Mucosa of rectum (tissue), 2 donors: Measurements from ENCODE around the gene TCF4.

Experiments
- H3K27ac ChIP-seq, 2 donors: one replicate each; pipeline ENCODE4 v1.7.0; 2013; ENCODE audit warnings: inconsistent platforms in 2 of 2, low read depth in 2 of 2, low read length in 2 of 2
- H3K27me3 ChIP-seq, 2 donors: one replicate each; pipeline ENCODE4 v1.7.0; 2013; ENCODE audit warnings: low read length in 2 of 2; ENCODE audit not compliant: control insufficient read depth in 2 of 2, insufficient read depth in 2 of 2
- H3K36me3 ChIP-seq, 2 donors: one replicate each; pipeline ENCODE4 v1.7.0; 2013; ENCODE audit warnings: low read length in 2 of 2; ENCODE audit not compliant: control insufficient read depth in 2 of 2, insufficient read depth in 2 of 2
- H3K4me1 ChIP-seq, 2 donors: one replicate each; pipeline ENCODE4 v1.7.0; 2013; ENCODE audit warnings: low read length in 2 of 2, mild to moderate bottlenecking in 1 of 2; ENCODE audit not compliant: control insufficient read depth in 2 of 2, insufficient read depth in 2 of 2
- H3K4me3 ChIP-seq, 2 donors: one replicate each; pipeline ENCODE4 v1.7.0; 2013; ENCODE audit warnings: low read length in 2 of 2
- H3K9ac ChIP-seq, 2 donors: one replicate each; pipeline ENCODE4 v1.7.0; 2013; ENCODE audit warnings: low read length in 2 of 2, low read depth in 1 of 2, mild to moderate bottlenecking in 1 of 2
- H3K9me3 ChIP-seq, 2 donors: one replicate each; pipeline ENCODE4 v1.7.0; 2013; ENCODE audit warnings: low read length in 2 of 2; ENCODE audit not compliant: control insufficient read depth in 2 of 2
- donor health status: healthy.
- donor health status: Normal muscosa, but diverticular disease.

The TCF4 gene

DNA sequence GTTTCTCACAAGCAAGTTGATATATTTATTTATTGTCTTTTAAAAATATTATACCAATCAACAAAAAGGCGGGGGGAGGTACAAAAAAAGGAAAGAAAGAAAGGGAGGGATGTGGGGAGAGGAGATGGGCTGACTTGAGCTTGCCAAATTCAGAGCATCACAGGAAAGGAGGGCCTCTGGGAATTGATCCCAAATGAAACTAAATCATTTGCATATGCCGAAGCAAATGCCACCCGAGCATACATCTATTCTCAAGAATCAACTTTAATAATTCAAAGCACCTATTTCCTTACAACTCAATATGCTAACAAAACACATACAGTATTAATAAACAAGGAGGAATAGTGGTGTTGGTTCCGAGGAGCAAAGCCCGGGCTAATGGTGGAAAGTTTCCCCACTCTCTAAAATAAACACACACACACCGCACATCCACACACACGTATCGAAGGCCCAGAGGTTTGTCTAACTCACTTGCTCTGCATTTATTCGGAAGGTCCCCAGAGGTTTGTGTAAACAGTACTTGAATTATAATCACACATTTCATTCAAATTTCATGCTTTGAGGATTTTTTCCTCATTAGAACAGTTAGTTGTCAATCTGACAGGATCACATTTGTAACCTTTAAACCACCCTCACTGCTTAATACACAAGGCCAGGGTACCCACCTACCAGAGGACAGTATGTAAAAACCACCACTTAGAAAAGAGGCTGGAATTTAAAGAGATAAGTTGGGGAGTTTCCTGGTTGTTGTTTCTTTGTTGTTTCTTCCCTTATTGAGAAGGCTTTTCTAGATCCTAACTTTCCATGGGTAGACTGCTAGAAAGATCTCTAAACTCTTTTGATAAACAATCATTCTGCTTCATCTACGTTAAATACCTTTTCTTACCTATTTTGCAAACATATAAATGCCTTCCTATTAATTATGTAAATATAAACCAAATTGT is 264.7 kb downstream of the TCF4 start:
- H3K27me3 ChIP-seq, result peaks cover 3% of the 10 kb centered on the region in 2 donors
- peak overlapping the region; percentile 76 to 77 for H3K4me3 ChIP-seq
- no peak overlapping the region for H3K9ac ChIP-seq

DNA sequence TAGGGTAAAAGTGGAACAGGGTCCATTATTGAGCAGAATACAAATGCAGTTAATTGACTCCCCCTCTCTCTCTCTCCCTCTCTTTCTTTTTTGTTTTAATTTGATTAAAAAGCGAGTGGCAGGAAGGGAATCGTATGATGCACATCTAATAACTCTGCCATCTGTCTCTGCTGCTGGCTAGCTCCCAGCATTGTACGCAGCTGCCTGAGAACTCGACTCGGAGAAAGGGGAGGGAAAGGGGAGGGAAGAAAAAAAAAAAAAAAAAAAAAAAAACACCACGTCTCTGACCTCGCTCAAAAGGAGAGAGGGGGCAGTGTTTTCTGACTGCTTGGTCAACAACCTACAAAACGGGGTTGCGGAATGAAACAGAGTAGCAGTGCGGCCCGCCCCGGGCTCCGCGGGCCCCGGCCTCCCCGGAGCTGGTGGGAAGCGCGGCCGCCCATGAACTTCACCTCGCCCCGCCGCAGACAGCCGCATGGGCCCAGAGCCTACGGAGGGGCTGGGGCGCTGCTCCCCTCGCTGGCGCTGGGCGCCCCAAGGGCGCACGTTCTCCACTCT is 265.7 kb downstream of the TCF4 start:
- peak overlapping the region; percentile 83 to 86 for H3K27ac ChIP-seq
- H3K36me3 ChIP-seq, result no peaks in the 10 kb centered on the region
- H3K4me3 ChIP-seq, result peak overlapping the region; percentile 76 to 77
- H3K9me3 ChIP-seq, result no peaks in the 10 kb centered on the region
- H3K4me1 ChIP-seq, result peaks cover 0 to 4% of the 10 kb centered on the region in 2 donors
- peak overlapping the region; percentile 63 to 70 for H3K9ac ChIP-seq
- peaks cover 3% of the 10 kb centered on the region in 2 donors for H3K27me3 ChIP-seq

More for the DNA sequence above, 264.7 kb downstream of the TCF4 start:
- Histone ChIP-seq H3K36me3 (no peaks in the 10 kb centered on the region), H3K9me3 (no peaks in the 10 kb centered on the region), H3K4me1 (peaks cover 0 to 4% of the 10 kb centered on the region in 2 donors), H3K27ac (peak overlapping the region; percentile 83 to 86)

DNA sequence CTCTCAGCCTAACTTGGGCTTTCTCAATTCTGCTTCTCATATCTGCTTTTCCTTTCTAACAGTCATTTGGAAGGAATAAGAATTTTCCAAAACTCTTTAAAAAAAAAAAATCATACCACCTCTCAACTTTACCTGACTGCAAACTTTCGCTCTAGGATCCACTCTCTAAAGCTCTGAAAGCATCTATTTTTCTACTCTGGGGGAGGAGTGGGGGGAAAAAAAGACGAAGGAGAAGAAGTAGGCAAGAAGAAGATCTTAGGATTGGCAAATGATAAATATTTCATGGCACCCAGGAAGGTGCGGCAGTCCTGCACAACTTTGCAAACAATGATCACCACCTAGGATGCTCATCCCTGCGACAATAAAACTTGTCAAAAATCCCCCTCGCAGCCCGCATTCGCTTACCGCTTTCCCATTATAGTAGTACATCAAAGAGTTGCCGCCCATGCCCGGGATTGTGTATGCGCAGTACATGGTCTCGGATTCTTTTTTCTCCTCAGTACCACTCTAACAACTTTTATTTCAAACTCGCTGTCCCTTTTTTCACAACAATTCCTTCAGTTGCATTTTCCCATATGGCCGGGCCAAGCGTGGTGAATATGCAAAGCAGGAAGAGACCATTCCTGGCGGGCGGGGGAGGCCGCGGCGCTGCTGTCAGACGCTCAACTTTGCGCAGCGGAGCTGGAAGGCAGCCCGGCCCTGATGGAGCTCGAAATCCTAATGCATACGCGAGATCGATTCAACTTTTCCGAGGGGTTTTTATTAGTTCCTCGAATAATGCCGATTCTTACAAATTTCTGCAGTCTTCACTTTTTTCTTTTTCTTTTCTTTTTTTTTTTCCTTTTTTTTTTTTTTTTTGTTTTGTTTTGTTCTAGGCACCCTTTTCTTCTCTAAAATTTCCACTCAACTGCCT is 266.5 kb downstream of the TCF4 start:
- Histone ChIP-seq H3K4me1 (peaks cover 0 to 4% of the 10 kb centered on the region in 2 donors), H3K9ac (peak overlapping the region; percentile 63 to 65), H3K9me3 (no peaks in the 10 kb centered on the region), H3K4me3 (peak overlapping the region; percentile 76 to 77), H3K27me3 (peaks cover 3% of the 10 kb centered on the region in 2 donors), H3K27ac (peak overlapping the region; percentile 83 to 86), H3K36me3 (no peaks in the 10 kb centered on the region)

DNA sequence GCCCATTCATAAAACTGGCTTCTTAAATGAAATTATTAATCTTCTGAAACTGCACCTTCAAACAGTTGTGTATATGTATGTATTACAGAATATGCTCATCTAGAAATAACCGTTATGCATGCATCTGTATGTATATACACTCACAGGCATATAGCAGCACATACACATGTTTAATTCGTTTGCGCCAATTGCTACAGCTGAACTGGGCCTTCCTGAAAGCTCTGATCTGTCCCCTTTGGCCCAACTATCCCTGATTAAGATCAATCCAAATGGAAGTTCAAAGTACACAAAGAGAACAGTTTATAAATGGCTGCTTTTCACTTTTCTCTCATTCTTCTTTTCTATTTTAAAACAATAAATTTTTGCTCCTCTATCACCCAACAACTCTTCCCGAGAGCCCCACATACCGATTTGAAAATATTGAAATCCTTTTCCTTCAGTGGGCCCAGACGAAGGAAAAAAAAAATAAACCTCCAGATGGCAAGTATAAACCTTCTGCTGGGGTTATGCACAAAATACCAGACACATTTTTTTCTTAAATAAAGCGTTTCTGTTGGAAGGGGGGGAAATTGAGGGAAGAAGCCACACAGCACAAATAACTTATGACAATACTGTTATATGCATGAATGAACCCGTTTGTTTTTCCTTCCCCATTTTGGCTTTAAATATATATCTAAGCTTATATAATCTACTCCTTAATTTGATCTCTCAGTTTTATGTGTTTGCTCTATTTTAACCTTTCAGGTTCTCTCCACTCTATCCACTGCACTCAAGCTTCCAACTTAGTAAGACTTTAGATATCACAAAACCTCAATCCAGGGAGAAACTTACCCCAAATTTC is 267.3 kb downstream of the TCF4 start:
- H3K27ac ChIP-seq, result peak overlapping the region; percentile 83 to 86
- H3K36me3 ChIP-seq, result no peaks in the 10 kb centered on the region
- no peaks in the 10 kb centered on the region for H3K9me3 ChIP-seq
- H3K4me3 ChIP-seq, result peak overlapping the region; percentile 76 to 77
- H3K9ac ChIP-seq, result peak overlapping the region; percentile 63 to 65
- peaks cover 3% of the 10 kb centered on the region in 2 donors for H3K27me3 ChIP-seq
- H3K4me1 ChIP-seq, result peaks cover 0 to 4% of the 10 kb centered on the region in 2 donors

DNA sequence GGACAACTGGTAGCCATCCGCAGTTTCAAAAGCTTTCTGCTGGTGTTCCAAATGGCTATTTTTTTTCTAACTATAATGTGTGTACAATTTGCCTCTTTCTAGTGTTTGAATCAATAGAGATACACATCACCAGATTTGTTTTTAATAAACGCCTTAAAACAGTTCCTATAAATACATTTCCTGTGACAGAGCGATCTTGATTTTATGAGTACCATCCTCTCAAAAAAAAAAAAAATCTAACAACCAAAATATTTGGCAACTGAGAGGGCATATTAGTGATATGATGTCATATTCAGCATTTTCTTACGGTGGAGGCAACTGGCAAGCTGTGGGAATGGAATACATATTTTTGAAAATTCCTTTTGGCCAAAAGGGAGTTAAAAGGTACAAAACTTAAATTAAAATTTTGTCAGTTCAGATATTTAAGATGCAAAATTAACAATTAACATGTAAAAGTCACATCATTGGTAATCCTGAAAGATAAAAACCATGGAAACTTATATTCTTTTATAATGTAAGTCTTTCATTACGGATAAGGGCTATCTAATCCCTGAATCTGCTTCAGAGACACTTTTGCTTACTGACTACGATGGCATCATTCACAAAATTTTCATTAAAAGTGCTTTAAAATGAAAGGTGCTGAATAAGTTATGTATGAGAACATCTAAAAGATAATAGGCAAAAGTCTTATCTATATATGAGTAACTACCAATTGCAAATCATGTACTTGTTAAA is 268.4 kb downstream of the TCF4 start:
- Histone ChIP-seq H3K4me1 (peaks cover 0 to 4% of the 10 kb centered on the region in 2 donors), H3K36me3 (no peaks in the 10 kb centered on the region), H3K4me3 (peak overlapping the region; percentile 1 to 77), H3K27me3 (peaks cover 3% of the 10 kb centered on the region in 2 donors), H3K27ac (peak overlapping the region; percentile 32 to 53), H3K9ac (peak overlapping the region in 1 of 2 donors; percentile 5), H3K9me3 (no peaks in the 10 kb centered on the region)

DNA sequence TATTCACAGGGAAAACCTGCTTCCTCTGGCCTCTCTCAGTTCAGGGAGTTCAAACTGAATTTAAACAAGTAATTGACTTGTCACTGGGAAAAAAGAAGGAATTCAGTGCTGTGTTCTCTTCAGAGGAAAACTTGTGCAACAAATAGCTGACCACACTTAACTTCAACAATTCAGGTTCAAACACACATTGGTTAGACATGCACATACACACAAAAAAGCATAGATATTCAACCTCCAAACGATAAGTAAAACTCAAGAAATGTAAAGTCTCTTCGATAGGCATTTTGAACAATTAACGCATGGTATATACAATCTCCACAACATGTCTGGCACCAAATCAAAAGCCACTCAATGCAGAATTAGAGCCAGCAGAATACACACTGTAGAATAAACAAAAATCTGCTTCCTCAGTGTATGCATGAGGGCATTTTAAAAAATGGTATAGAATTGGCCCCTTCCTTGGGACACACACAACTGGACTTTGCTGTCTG is 269.0 kb downstream of the TCF4 start:
- Histone ChIP-seq H3K9ac (peak overlapping the region in 1 of 2 donors; percentile 5), H3K4me1 (peaks cover 0 to 4% of the 10 kb centered on the region in 2 donors), H3K36me3 (no peaks in the 10 kb centered on the region), H3K27me3 (peaks cover 0 to 3% of the 10 kb centered on the region in 2 donors), H3K4me3 (peak overlapping the region; percentile 1 to 77), H3K9me3 (no peaks in the 10 kb centered on the region), H3K27ac (peak overlapping the region; percentile 32 to 53)

DNA sequence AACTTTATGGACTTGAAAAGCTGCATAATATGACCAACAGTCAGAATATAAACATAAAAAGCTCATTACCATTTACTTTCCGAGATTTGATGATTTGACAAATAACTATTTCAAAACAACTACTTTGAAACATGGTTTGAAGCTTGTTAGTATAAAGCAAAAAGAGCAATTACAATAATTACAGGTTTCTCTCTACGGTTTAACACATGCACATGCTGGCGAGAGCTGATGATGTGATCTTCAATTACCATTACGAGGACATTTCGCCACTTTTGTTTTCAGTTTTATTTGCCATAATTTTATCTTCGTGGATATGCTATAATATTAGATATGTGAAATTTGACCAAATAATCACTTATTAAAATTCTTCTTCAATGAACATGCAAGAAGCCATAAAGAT is 270.1 kb downstream of the TCF4 start:
- Histone ChIP-seq H3K9ac (peak overlapping the region in 1 of 2 donors; percentile 12), H3K27me3 (peaks cover 0 to 3% of the 10 kb centered on the region in 2 donors), H3K9me3 (no peaks in the 10 kb centered on the region), H3K27ac (no peak overlapping the region), H3K4me1 (peaks cover 0 to 4% of the 10 kb centered on the region in 2 donors), H3K4me3 (peak overlapping the region in 1 of 2 donors; percentile 32), H3K36me3 (no peaks in the 10 kb centered on the region)

DNA sequence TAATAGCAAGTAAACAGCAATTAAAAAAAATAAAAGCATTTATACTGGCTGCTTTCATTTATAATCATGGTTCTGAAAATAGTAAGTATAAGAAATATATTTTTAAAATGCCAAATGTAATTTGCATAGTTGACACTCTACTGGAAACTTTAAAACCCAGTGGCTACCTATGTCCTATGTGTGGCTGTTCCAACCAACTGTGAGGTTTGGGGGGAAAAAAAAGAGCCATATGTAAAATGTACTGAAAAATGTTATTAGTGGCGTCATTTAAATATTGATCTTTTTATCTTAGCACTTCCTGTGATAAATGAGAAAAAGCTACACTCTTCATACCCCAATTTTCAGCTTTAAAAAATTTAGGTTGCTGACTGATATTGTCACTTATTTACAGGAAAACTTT is 270.7 kb downstream of the TCF4 start:
- H3K9ac ChIP-seq, result no peak overlapping the region
- no peaks in the 10 kb centered on the region for H3K4me1 ChIP-seq
- H3K9me3 ChIP-seq, result no peaks in the 10 kb centered on the region
- H3K27ac ChIP-seq, result no peak overlapping the region
- no peak overlapping the region for H3K4me3 ChIP-seq
- H3K36me3 ChIP-seq, result no peaks in the 10 kb centered on the region
- H3K27me3 ChIP-seq, result peaks cover 0 to 3% of the 10 kb centered on the region in 2 donors
